Right atrium auricular region (tissue), 2 donors: ENCODE results near the gene WDR81. TPM values are rescaled to one million over a fixed set of nuclear protein-coding genes. Genes with fewer than 3 reads are reported as not detected.

Source experiments
- DNase-seq: peaks from one replicate; pipeline ENCODE4 v3.0.0-alpha.2; 2019; ENCODE audit warnings: low spot score
- H3K27ac ChIP-seq, 2 donors: fragments of 200-600 bp; sonication (generic); 1 replicate in 1 of 2; 2 replicates in 1 of 2; pipeline ENCODE4 v1.5.1; 2016 to 2019
- H3K27me3 ChIP-seq, 2 donors: fragments of 200-600 bp; sonication (generic); one replicate each; pipeline versions ENCODE4 v1.5.1 to v1.6.0; 2017 to 2019
- H3K36me3 ChIP-seq: fragments of 200-600 bp; sonication (generic); one replicate; pipeline ENCODE4 v1.5.1; 2016
- H3K4me1 ChIP-seq, 2 donors: fragments of 200-600 bp; sonication (generic); one replicate each; pipeline versions ENCODE4 v1.5.1 to v1.6.0; 2017 to 2019
- H3K4me3 ChIP-seq, 2 donors: fragments of 200-600 bp; sonication (generic); 1 replicate in 1 of 2; 2 replicates in 1 of 2; pipeline ENCODE4 v1.5.1; 2017 to 2019; ENCODE audit warnings: mild to moderate bottlenecking in 1 of 2, moderate library complexity in 1 of 2
- H3K9me3 ChIP-seq, 2 donors: fragments of 200-600 bp; sonication (generic); one replicate each; pipeline ENCODE4 v1.5.1; 2019
- CTCF ChIP-seq, 2 donors: fragments of 200-600 bp; sonication (generic); IDR thresholded peaks; one replicate each; pipeline ENCODE4 v1.5.1; 2019; ENCODE audit warnings: antibody characterized with exemption in 2 of 2
- total RNA-seq, 2 donors: library from RNA; depleted of rRNA; stranded (reverse); fragments of >200 nt; gene quantifications; one replicate each; pipeline ENCODE4 v1.1.0, GENCODE V29; 2016

The WDR81 gene
- total RNA-seq, 2 donors from 2014 or later = 10.9 to 17.9 TPM

GRCh38 chr17:1774390-1775176 is 50.1 kb downstream of the WDR81 start:
- Histone ChIP-seq H3K36me3 (peaks cover 33% of the 10 kb centered on the region), H3K27ac (peak overlapping the region; percentile 43), H3K4me3 (no peak overlapping the region), H3K4me1 (peaks cover 0 to 19% of the 10 kb centered on the region in 2 donors), H3K9me3 (no peaks in the 10 kb centered on the region), H3K27me3 (no peaks in the 10 kb centered on the region)
- TF ChIP-seq CTCF (IDR thresholded peaks at IDR 0.05) = no peak
- DNase-seq = no peak

DNA sequence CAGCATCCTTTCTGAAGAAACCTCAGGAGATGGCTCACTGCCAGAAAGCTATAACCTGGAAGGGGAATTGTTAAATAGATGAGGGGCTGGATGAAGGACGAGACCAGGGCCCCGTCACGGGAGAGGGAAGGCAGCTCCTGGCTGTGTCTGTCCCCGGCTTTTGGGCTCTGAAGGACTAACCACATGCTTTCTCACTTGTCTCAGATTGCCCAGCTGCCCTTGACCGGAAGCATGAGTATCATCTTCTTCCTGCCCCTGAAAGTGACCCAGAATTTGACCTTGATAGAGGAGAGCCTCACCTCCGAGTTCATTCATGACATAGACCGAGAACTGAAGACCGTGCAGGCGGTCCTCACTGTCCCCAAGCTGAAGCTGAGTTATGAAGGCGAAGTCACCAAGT is 51.8 kb downstream of the WDR81 start:
- no peaks in the 10 kb centered on the region for H3K9me3 ChIP-seq
- TF ChIP-seq CTCF (IDR thresholded peaks at IDR 0.05) = no peak
- no peak for DNase-seq
- no peak overlapping the region for H3K27ac ChIP-seq
- H3K4me1 ChIP-seq = peaks cover 0 to 36% of the 10 kb centered on the region in 2 donors
- H3K36me3 ChIP-seq = peaks cover 33% of the 10 kb centered on the region
- H3K27me3 ChIP-seq = no peaks in the 10 kb centered on the region
- no peak overlapping the region for H3K4me3 ChIP-seq

GRCh38 chr17:1776857-1777256 is 52.4 kb downstream of the WDR81 start:
- Histone ChIP-seq H3K4me1 (peaks cover 0 to 41% of the 10 kb centered on the region in 2 donors), H3K36me3 (peaks cover 33% of the 10 kb centered on the region), H3K9me3 (no peaks in the 10 kb centered on the region), H3K27ac (no peak overlapping the region), H3K27me3 (no peaks in the 10 kb centered on the region), H3K4me3 (no peak overlapping the region)
- no peak for TF ChIP-seq CTCF (IDR thresholded peaks at IDR 0.05)
- DNase-seq = no peak

GRCh38 chr17:1779571-1780131 is 55.1 kb downstream of the WDR81 start:
- no peak overlapping the region for H3K4me3 ChIP-seq
- peaks cover 33% of the 10 kb centered on the region for H3K36me3 ChIP-seq
- H3K9me3 ChIP-seq = no peaks in the 10 kb centered on the region
- peaks cover 0 to 49% of the 10 kb centered on the region in 2 donors for H3K4me1 ChIP-seq
- no peaks in the 10 kb centered on the region for H3K27me3 ChIP-seq
- peak overlapping the region; percentile 88 to 95 for H3K27ac ChIP-seq
- no peak for TF ChIP-seq CTCF (IDR thresholded peaks at IDR 0.05)
- peak; percentile 95 for DNase-seq

DNA sequence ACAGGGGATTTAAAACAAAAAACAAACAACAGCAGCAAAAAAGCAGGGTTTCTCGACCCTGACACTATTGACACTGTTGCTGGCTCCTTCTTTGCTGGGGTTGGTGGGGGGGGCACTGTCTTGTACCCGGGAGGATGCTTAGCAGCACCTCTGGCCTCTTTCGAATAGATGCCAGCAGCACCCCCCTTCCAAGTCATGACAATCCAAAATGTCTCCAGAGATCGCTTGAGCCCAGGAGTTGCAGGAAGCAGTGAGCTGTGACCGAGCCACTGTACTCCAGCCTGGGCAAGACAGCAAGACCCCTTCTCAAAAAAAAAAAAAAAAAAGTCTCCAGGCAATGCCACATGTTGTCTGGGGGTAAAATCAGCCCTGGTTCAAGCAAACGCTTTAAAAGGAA is 57.7 kb downstream of the WDR81 start:
- peaks cover 21% of the 10 kb centered on the region for H3K36me3 ChIP-seq
- no peak overlapping the region for H3K4me3 ChIP-seq
- H3K27ac ChIP-seq = peak overlapping the region; percentile 88 to 95

More for the DNA sequence above, 57.7 kb downstream of the WDR81 start:
- no peak for TF ChIP-seq CTCF (IDR thresholded peaks at IDR 0.05)
- no peaks in the 10 kb centered on the region for H3K27me3 ChIP-seq
- DNase-seq = no peak
- peaks cover 0 to 68% of the 10 kb centered on the region in 2 donors for H3K4me1 ChIP-seq
- no peaks in the 10 kb centered on the region for H3K9me3 ChIP-seq
